NCI-H1092 (cell line): Measurements from ENCODE around the gene NCKAP5.

ENCODE experiments used
- DNase-seq: peaks from one replicate; lab custom pipeline; 2025; lab: John Stamatoyannopoulos, UW

The NCKAP5 gene

DNA sequence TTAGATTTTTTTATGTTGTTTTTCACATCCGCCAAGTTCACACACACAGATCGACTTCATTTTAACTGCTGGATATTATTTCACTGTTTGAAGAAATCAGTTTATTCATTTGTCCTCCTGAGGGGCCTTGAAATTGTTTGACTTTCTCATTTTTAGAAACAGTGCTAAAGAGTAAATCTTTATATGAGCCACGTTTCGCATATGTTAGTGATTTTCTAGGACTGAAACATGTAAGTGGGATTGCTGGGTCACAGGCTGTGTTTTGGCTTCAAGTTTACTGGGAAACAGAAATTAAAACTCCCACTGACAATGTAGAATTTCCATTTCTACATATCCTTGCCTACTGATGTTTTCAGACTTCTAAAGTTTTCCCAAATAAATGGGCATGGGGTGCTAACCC, 363.8 kb downstream of the NCKAP5 start:
- no peak for DNase-seq

DNA sequence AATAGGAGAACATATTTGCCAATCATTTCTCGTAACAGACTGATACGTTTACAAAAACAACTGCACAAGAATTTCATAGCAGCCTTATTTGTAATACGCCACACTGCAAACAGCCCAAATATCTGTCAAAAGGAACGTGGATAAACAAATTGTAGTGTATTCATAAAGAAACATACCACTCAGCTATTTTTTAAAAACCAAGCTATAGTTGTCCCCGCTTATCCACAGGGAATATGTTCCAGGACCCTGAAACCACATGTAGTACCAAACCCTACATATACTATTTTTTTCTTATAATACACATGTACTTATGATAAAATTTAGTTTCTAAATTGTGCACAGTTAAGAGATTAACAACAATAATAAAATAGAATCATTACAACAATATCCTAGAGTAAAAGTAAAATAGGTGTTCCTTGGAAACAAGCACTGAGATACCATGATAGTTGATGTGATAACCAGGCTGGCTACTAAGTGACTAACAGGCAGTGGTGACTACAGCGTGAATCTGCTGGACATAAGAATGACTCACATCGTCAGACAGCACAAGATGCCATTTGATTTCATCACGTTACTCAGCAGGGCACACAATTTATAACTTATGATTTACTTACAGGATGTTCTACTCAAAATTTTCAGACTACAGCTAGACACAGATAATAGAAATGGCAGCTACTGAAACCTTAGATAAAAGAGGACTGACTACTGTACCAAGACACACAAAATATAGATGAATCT, 367.4 kb downstream of the NCKAP5 start:
- DNase-seq: no peak

DNA sequence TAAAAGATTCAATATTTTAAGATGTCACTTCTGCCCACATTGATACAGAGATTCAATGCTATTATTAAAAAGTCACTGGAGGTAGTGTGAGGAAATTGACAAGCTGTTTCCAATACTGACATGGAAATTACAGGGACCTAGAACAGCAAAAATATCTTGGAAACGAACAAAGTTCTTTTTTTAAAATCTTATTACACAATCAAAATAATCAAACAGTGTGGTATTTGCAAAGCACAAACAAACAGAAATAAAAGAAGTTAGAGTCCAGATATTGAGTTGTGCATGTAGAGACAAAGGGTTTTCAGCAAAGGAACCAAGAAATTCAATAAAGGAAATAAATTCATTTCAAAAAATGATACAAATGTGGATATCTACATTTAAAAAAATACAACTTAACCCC, 369.6 kb downstream of the NCKAP5 start:
- DNase-seq: no peak

DNA sequence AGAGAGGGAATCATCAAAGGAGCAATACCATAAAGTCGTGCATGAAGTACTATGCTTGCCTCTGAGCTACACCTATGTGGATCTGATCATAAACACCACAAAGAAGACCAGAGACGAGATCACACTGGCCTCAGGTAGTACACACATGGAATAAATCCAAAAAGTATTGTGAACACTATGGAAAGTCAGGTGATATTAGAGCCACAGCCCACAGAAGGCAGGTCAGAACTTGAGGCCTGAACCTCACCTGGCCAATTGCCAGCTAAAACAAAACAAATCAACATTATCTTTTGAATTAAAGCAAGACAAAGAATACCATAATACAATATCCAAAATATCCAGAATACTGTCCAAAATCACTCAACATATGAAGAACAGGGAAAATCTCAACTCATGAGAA, 371.1 kb downstream of the NCKAP5 start:
- no peak for DNase-seq

DNA sequence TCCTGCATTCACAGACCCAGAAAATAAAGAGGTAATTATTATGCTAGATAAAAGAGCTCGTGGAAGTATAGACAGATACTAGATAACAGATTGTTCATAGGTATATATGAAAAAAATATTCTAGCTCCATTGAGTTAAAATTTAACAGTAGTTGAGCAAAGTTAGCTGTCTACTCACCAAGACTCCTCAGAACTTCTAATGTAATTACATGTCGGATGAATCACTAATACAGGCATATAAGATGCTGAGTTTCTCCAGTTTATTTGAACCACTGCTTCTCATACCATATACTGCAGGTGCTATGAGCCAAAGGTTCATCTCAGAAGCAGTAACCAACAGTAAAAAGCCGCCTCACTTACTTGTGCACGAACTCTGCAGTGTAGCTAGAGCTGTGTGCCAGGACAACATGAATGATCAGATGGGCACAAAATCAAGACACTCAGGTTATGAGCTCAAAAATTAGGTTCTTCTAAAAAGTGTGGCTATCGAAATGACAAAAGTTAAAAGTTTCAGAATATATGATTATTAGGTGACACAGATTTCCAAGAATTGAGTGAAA, 373.4 kb downstream of the NCKAP5 start:
- DNase-seq: no peak

DNA sequence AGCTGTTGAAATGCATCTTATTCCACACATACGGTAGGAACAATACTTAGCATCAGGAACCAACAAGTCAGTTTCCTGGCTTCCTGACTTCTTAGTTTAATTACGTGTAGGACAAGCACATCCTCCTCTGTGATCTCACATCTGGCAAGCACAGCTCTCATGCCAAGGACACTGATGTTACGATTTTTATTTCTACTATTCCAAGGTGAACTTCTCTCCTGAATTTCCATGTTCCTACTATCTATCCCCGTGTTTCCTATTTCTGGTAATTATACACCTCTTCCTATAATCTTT, 374.0 kb downstream of the NCKAP5 start:
- no peak for DNase-seq

DNA sequence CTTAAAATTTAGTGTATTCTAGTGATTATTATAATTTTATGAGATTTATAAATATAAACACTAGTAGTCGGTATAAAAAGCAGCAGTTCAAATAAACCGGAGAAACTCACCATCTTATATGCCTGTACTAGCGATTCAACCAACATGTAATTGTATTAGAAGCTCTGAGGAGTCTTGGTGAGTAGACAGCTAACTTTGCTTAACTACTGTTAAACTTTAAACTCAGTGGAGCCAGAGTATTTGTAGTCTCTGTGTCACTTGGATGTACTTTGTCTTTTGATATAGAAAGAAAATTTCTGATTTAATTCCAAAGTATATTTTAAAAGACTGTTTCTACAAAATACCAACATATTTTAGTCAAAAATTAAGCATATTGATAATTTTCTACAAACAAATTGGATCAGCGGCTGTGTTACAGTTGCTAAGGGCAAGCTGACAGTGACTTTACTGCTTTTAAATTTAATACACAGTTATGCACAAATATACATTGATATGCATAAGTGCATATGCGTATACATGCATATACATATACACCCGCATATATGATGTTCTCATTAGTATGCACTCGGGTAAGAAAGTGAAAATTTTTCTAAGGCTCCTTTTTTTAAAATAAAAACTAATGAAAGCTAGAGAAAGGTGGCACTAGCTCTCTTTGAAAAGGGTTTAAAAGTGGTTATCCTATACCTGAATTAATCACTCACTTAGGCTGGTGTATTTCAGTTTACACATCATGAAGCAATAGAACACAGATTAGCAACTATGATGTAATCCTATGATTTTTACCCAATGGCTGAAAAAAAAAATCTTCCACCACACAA, 374.5 kb downstream of the NCKAP5 start:
- DNase-seq: no peak

DNA sequence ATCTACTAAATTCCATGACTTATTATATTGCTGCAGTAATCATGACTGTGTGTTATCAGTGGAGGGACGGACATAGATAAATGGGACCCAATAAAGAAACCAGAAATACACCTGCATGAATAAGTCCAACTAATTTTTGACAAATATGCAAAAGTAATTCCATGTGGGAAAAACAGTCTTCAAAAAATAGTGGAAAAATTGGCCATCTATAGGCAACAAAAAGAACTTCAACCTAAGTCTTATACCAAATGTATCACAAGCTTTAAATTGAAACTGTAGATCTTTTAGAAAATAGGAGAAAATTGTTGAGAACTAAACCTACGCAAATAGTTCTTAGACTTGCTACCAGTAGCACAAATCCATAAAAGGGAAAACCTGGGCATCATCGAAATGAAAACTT, 376.2 kb downstream of the NCKAP5 start:
- no peak for DNase-seq

DNA sequence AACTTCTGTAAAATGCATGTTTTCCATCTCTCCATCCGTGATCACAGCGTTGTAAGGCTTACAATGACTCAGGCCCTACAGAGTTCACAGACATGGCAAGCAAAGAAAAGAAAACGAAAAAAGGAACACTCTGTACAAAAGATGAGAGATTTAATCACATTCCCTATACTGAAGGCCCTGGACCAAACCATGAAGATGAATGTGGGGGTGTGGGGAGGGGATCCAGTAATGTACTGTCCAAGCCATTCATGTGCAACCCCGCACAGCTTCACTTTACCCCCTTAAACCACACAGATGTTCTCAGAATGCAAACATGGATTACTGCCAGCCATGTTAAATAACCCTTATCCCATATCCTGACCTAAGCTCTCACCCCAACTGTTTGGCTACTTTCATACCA, 391.1 kb downstream of the NCKAP5 start:
- DNase-seq: no peak

DNA sequence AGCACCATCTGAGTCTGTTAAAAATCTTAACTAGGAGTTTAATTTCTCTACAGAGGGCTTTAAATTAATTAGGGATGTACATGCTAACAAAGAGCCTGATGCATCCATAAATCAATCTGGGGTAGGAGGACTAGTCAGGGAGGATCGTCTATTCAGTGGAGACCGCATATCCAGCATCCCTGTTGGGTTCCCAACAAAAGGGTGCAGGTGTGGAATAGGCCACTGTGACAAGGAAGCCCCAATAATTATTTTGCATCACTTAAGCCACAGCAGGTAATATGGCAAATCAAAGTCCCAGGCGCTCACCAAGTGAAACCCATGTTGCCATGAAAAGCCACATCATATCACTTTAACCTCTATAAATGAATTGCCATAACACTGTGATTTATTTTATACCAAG, 392.3 kb downstream of the NCKAP5 start:
- no peak for DNase-seq

DNA sequence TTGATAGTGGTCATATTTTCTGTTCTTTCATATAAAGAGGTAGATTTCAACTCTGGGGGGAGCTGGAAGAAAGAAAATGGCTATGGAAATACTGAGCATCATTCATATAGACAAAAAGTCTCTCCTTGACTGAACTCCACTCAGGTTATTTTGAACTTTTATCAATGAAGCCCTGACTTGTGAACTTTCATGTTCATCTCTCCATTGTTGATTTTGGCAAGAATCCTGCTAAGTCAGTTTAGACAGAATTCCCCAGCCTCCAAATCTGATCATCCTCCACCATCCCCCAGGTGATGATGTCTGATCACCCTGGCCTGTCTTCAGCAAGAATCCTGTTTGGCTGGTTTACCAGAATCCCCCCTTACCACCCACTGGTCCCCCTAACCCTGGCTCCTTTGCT, 395.0 kb downstream of the NCKAP5 start:
- DNase-seq: no peak

DNA sequence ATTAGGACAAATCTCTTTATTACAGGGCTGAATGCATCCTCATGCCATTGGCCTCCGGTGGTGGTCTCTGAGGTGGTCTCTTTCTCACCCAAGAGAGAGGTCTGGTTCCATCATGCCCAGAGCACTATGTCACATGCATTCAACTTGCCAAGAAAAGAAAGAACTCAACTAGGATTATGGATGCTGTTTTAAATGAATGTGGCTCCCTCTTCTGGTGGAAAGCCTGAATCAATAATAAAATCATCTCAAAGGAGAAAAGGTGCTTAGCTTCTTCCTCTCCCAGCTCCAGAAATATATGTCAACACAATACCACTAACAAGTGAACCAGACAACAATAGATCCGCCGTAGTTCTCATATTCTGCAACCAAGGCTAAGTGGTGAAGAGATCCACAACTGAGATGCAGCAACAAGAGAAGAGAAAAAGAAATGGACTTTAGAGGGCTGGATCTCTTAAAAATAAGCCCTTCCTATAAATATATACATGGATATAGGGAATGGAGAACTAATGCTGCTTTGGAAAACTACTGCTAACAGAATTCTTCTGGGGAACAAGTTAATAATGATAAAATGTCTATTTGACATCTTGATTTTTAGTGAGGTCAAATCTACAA, 396.8 kb downstream of the NCKAP5 start:
- peak; percentile 45 for DNase-seq

DNA sequence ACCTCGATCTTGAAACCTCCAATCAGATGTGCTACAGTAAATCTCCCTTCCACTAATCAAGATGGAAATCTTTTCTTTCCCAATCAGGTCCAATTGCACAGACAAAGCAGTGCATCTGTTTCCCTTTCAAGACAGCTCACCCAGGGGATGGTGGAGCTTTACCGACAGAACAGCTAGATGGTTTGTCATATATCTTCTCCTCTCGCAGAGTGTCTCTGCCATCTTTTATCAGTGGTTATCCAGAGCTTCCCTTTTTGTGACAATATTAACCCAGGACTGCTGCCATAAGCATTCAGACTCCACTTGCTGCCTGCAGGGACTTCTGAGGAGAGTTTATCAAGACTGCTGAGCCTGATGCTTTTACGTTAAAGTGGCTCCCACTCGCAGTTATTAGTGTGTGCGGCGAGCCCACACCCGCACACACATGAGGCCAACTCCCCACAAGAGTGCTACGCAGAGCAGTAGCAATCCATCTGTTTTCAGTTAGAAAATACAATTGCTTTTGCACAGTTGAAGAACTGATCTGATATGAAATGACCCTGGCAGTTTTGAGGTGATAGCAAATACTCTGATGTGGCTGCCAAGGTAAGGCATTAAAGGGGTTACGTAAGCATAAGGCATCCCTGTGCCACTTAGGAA, 398.9 kb downstream of the NCKAP5 start:
- DNase-seq: no peak

DNA sequence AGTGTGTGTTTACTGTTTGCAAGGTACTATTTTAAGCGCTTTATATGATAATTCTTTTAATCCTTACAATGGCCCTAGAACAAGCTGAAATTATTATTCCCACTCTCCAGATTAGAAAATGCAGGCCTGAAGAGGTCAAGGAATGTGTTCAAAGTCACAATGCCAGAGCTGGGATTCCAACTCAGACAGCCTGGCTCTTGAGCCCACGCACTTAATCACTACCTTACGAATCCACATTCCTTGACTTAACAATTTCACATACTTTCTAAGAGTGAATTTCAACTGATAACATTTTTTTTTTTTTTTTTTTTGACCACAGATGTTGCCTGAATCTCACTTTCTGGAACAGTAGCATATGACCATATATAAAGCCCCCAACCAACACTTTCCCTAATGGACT, 400.3 kb downstream of the NCKAP5 start:
- no peak for DNase-seq

DNA sequence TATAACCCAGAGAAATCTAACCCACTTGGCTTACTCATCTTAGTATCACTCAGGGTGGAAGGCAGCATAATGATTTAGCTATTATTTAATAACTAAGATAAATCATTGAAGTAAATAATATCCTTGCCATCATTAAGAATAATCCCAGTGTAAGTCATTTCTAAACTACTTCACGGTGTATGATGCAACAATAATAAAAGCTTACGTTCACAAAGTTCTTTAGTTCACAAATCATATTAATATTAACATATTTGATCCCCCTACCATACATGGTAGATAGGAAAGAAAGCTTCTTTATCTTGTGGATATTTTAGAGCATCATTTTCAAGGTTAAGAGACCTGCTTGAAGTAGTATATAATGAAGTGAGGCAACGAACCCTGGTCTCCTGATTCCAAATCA, 401.0 kb downstream of the NCKAP5 start:
- DNase-seq: no peak

DNA sequence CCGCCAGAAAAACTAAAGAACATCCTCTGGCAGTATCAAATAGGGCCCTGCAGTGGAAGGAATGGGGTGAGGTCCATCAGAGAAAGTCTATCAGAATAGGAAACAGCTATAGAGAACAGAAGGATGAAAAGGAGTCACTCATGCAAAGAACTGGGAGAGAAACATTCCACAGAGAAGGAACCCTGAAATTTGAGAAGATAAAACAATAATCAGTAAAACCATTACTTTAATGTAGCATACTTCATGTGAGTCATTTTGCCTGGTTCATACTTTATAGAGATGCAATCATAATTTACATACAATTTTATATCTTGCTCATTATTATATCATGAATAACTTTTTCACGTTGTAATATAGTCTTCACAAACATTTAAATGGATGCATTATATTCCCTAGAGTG, 402.2 kb downstream of the NCKAP5 start:
- no peak for DNase-seq

DNA sequence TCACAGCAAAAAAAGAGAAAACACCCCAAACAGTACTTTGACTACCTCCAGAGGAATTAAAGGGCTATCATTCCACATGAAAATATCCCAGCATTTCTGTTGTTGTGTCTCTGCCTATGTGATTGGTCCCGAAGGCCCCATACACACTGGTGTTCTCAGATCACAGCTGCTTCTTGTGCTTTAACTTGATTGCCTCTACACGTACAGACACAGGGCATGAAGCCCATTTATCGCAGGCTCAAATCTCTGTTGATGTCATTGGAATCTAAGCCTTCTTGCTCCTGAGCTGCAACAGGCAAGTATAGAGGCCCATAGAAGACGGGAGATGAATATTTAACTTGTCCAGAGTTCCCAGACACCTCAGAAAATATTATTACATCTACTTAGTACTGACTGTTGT, 405.2 kb downstream of the NCKAP5 start:
- no peak for DNase-seq

DNA sequence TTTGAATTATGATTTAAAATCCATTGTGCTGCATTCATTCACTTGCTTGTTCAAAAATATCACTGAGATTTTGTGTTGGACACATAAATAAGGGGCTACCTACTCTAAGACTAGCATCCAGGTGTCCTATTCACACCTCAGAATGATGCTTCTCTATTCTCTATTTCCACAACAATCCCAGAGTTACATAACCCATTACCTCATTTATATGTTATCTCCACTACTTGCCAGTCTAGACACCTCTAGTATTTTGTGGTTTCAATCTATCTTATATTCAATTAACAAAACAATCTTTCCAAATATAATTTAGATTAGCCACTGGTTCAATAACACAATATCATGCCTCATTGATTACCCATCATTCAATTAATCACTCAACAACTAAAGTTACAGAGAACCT, 409.8 kb downstream of the NCKAP5 start:
- no peak for DNase-seq

DNA sequence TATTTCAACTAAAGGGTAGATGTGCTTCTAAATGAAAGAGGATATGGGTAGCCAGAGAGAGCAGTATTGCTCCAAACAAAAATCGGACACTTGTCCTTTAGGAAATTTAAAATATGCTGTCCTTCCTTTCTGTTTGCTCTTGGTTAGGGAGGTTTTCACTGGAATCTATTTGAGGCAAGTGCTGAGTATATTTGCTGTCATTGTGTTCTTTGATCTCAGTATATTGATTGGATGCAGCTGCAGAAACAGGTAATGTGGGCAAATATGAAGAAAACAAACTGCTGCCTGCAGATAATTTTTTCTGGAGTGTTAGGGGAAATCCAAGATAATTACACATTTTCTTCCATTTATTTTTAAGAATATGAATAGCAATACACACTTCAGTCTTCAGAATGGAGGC, 410.2 kb downstream of the NCKAP5 start:
- DNase-seq: no peak

DNA sequence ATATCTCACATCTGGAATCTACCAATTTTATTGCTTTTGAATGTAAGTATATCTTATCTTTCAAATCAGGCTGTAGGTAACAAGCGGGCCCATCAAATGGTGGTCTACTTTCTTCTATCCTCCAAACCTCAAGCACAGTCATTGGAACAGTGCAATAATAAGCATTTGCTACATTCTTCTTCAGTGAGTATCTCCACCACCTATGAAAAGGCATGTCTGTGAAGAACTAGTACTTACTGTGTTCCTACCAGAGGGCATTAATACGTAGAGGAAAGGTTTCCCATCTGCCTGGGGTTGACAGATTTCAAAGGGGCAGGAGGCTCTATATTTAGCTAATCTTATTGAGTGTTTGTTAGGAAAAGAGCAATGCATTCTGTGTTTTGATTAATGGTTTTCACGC, 411.1 kb downstream of the NCKAP5 start:
- no peak for DNase-seq

DNA sequence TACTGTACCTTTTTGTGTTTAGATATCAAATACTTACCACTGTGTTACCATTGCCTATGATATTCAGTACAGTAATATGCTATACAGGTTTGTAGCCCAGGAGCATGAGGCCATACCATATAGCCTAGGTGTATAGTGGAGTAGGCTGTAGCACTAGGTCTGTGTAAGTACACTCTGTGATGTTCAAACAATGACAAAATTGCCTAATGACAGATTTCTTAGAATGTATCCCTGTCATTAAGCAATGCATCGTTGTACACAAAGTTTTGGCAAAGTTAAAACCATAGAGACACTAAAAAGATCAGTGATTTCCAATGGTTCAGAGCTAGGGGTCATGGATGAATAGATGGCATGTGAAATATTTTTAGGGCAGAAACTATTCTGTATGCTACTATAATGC, 415.5 kb downstream of the NCKAP5 start:
- no peak for DNase-seq

DNA sequence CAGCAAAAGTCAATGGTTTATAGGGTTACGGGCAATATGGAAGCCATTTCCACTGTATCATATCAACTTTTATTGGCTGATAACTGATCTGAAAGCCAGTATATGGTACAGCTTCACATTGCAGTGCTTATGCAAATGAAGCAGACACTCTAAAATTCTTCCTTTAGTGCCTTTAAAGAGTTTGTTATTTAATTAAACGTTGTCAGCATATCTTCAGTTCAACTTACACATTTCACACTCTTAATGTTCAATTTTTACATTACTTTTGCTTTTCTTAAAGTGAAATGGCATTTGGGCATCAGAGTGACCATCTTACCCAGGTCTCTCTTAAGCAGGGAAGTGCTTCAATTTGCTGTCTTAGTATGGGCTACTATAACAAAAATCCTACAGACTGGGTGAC, 420.1 kb downstream of the NCKAP5 start:
- no peak for DNase-seq

DNA sequence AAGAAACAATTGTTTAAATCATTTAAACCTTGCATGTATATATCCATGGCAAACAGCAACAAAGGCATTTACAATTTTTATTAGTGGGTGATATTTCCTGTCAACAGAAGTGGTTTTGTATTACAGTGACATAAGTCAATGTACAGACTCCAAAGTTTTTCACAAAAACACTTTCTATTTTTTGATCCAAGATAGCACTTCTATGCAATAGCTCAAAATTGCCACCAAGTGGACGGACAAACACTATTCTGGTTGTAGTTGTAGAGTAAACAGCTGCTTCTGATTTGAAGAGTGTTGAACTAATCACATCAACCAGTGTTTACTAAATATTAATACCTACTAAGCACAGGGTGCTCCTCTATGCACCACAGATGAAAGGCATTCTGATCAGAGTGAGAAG, 421.4 kb downstream of the NCKAP5 start:
- no peak for DNase-seq
